Ishikawa (cell line): ENCODE measurements around the gene TIFAB.

Source experiments
- CEBPB ChIP-seq: IDR thresholded peaks from 2 replicates; pipeline ENCODE4 v1.6.1; 2012
- CREB1 ChIP-seq: IDR thresholded peaks from 2 replicates; pipeline ENCODE4 v1.6.1; 2012; ENCODE audit warnings: low read depth
- EGR1 ChIP-seq: IDR thresholded peaks from 2 replicates; pipeline ENCODE4 v1.6.1; 2012
- EP300 ChIP-seq: IDR thresholded peaks from 2 replicates; pipeline ENCODE4 v1.6.1; 2012; ENCODE audit warnings: borderline replicate concordance
- FOXM1 ChIP-seq: IDR thresholded peaks from 2 replicates; pipeline ENCODE4 v1.6.1; 2012; ENCODE audit warnings: low read depth, borderline replicate concordance
- MAX ChIP-seq: IDR thresholded peaks from 2 replicates; pipeline ENCODE4 v1.6.1; 2012
- NFIC ChIP-seq: IDR thresholded peaks from 2 replicates; pipeline ENCODE4 v1.6.1; 2012
- RAD21 ChIP-seq: IDR thresholded peaks from 2 replicates; pipeline ENCODE4 v1.6.1; 2012; ENCODE audit warnings: low read depth
- REST ChIP-seq: IDR thresholded peaks from 2 replicates; pipeline ENCODE4 v1.6.1; 2012; ENCODE audit warnings: low read depth, mild to moderate bottlenecking
- TAF1 ChIP-seq: IDR thresholded peaks from 2 replicates; pipeline ENCODE4 v1.6.1; 2012; ENCODE audit warnings: low read depth, mild to moderate bottlenecking
- TCF12 ChIP-seq: IDR thresholded peaks from 2 replicates; pipeline ENCODE4 v1.6.1; 2012; ENCODE audit warnings: low read depth
- TEAD4 ChIP-seq: IDR thresholded peaks from 2 replicates; pipeline ENCODE4 v1.6.1; 2012
- USF1 ChIP-seq: IDR thresholded peaks from 2 replicates; pipeline ENCODE4 v1.6.1; 2012
- YY1 ChIP-seq: IDR thresholded peaks from 2 replicates; pipeline ENCODE4 v1.6.1; 2012; ENCODE audit warnings: low read depth
- ZBTB7A ChIP-seq: IDR thresholded peaks from 2 replicates; pipeline ENCODE4 v1.6.1; 2012; ENCODE audit warnings: low read depth

Gene TIFAB

GRCh38 chr5:135445306-135445985 lies 6.7 kb downstream of the TIFAB start:
- TF ChIP-seq TEAD4 (no peak), CEBPB (no peak), YY1 (no peak), EGR1 (no peak), EP300 (no peak), ZBTB7A (no peak), MAX (no peak), FOXM1 (no peak), TAF1 (no peak), RAD21 (no peak), REST (no peak), USF1 (no peak), NFIC (no peak)

GRCh38 chr5:135444881-135445280 lies 7.3 kb downstream of the TIFAB start:
- TF ChIP-seq CEBPB (no peak), TCF12 (no peak), ZBTB7A (no peak), USF1 (no peak), EGR1 (no peak), EP300 (no peak), RAD21 (no peak), TAF1 (no peak), TEAD4 (no peak), CREB1 (no peak), NFIC (no peak), YY1 (no peak), REST (no peak), FOXM1 (no peak)

GRCh38 chr5:135444360-135444759 lies 7.8 kb downstream of the TIFAB start:
- TF ChIP-seq TEAD4 (no peak), EGR1 (no peak), CEBPB (no peak)

- TF ChIP-seq MAX: no peak
- TF ChIP-seq TCF12: no peak
- TF ChIP-seq EP300: no peak
- no peak for TF ChIP-seq FOXM1
- no peak for TF ChIP-seq ZBTB7A
- TF ChIP-seq USF1: no peak
- no peak for TF ChIP-seq RAD21
- TF ChIP-seq TEAD4: no peak
- TF ChIP-seq NFIC: no peak
- TF ChIP-seq EGR1: no peak
- no peak for TF ChIP-seq CREB1
- no peak for TF ChIP-seq TAF1
- TF ChIP-seq REST: no peak
- no peak for TF ChIP-seq YY1
- TF ChIP-seq CEBPB: no peak
Measured at GRCh38 chr5:135443161-135443960, 8.8 kb downstream of the TIFAB start.
